H1 (cell line): ENCODE measurements around the gene MAPKAP1. TPM values are rescaled to one million over a fixed set of nuclear protein-coding genes. Genes with fewer than 3 reads are reported as not detected.

ENCODE experiments used
- CTCF ChIA-PET: fragments of 300-600 bp; sonication (Branson Sonifier 250); formaldehyde crosslinking; loops from one replicate; lab custom pipeline; 2021; ENCODE audit not compliant: partially characterized antibody; lab: Charles Lee
- POLR2A ChIA-PET: fragments of 300-600 bp; sonication (Branson Sonifier 250); formaldehyde crosslinking; loops from one replicate; lab custom pipeline; 2021; ENCODE audit warnings: inconsistent platforms; ENCODE audit not compliant: partially characterized antibody; lab: Charles Lee
- DNase-seq, 2 experiments: peaks; one replicate each; pipeline versions ENCODE4 v3.0.0 to v3.0.0-alpha.2; 2010 to 2022; ENCODE audit warnings: low spot score in 2 of 2, low read depth in 1 of 2, mixed read lengths in 1 of 2
- FAIRE-seq: peaks from 2 replicates; lab custom pipeline; 2011; peaks lifted over from hg19 to GRCh38; lab: Jason Lieb, UNC
- H2AFZ ChIP-seq: 2 replicates; pipeline ENCODE4 v1.8.1; 2012; ENCODE audit warnings: low read length, inconsistent platforms
- H2AK5ac ChIP-seq: 2 replicates; pipeline ENCODE4 v1.6.1; 2013; ENCODE audit warnings: low read depth, low read length
- H2BK120ac ChIP-seq: replicated peaks from 2 replicates; pipeline ENCODE3; 2013; ENCODE audit warnings: low read depth, low read length, inconsistent platforms
- H2BK12ac ChIP-seq: 2 replicates; pipeline ENCODE4 v1.6.1; 2013; ENCODE audit warnings: low read depth, low read length
- H2BK15ac ChIP-seq: 2 replicates; pipeline ENCODE4 v1.6.1; 2013; ENCODE audit warnings: low read length
- H2BK20ac ChIP-seq: 2 replicates; pipeline ENCODE4 v1.6.1; 2013; ENCODE audit warnings: low read length
- H2BK5ac ChIP-seq: 2 replicates; pipeline ENCODE4 v1.6.1; 2013; ENCODE audit warnings: low read depth, low read length
- H3K14ac ChIP-seq: 2 replicates; pipeline ENCODE4 v1.6.1; 2013; ENCODE audit warnings: inconsistent platforms; ENCODE audit not compliant: insufficient read length
- H3K18ac ChIP-seq: 2 replicates; pipeline ENCODE4 v1.6.1; 2013; ENCODE audit warnings: low read length; ENCODE audit errors: extremely low read depth
- H3K23ac ChIP-seq: 2 replicates; pipeline ENCODE4 v1.6.1; 2013; ENCODE audit warnings: inconsistent platforms; ENCODE audit not compliant: insufficient read length
- H3K23me2 ChIP-seq: 2 replicates; pipeline ENCODE4 v1.6.1; 2013; ENCODE audit warnings: low read depth, low read length
- H3K27ac ChIP-seq: 2 replicates; pipeline ENCODE4 v1.6.1; 2011; ENCODE audit warnings: low read depth, low read length, inconsistent platforms
- H3K27me3 ChIP-seq, 4 experiments: replicated peaks in 1 of 4; 1 replicate in 1 of 4; 2 replicates in 3 of 4; pipeline versions ENCODE4 v1.6.1 to v1.8.1; 2011 to 2013; ENCODE audit warnings: low read length in 3 of 4, mild to moderate bottlenecking in 3 of 4, inconsistent platforms in 2 of 4, mixed read lengths in 2 of 4, moderate library complexity in 1 of 4; ENCODE audit not compliant: control insufficient read depth in 3 of 4, insufficient read depth in 3 of 4; ENCODE audit errors: extremely low read depth in 1 of 4
- H3K36me3 ChIP-seq, 4 experiments: 2 replicates each; pipeline versions ENCODE4 v1.6.1 to v1.8.1; 2011 to 2013; ENCODE audit warnings: mild to moderate bottlenecking in 4 of 4, low read length in 3 of 4, moderate library complexity in 2 of 4, control low read depth in 1 of 4, inconsistent platforms in 1 of 4; ENCODE audit not compliant: insufficient read depth in 4 of 4, control insufficient read depth in 2 of 4
- H3K4ac ChIP-seq: replicated peaks from 2 replicates; pipeline ENCODE3; 2013; ENCODE audit warnings: low read length, low read depth, mixed read lengths, inconsistent platforms; ENCODE audit not compliant: insufficient read length
- H3K4me1 ChIP-seq, 4 experiments: replicated peaks in 1 of 4; 1 replicate in 1 of 4; 2 replicates in 3 of 4; pipeline versions ENCODE4 v1.6.1 to v1.8.1; 2011 to 2013; ENCODE audit warnings: low read length in 3 of 4, inconsistent platforms in 2 of 4, mixed read lengths in 1 of 4; ENCODE audit not compliant: insufficient read depth in 4 of 4, control insufficient read depth in 3 of 4
- H3K4me2 ChIP-seq, 2 experiments: 2 replicates each; pipeline versions ENCODE4 v1.6.1 to v1.8.1; 2011 to 2013; ENCODE audit warnings: low read depth in 2 of 2, low read length in 2 of 2, control low read depth in 1 of 2, inconsistent platforms in 1 of 2, mild to moderate bottlenecking in 1 of 2; ENCODE audit not compliant: insufficient read depth in 1 of 2
- H3K4me3 ChIP-seq, 4 experiments: fragments of 200-600, 300-600 bp in 1 of 4; sonication (generic), shearing (Covaris generic), sonication (Bioruptor Twin) in 1 of 4; 2 replicates each; pipeline versions ENCODE4 v1.5.1 to v1.8.1; 2011 to 2016; ENCODE audit warnings: low read length in 4 of 4, low read depth in 3 of 4, control low read depth in 2 of 4, inconsistent platforms in 2 of 4, mild to moderate bottlenecking in 2 of 4, mixed read lengths in 1 of 4, moderate library complexity in 1 of 4; ENCODE audit not compliant: insufficient read depth in 2 of 4; ENCODE audit errors: extremely low read depth in 1 of 4
- H3K56ac ChIP-seq: replicated peaks from 2 replicates; pipeline ENCODE3; 2013; ENCODE audit warnings: low read depth, mild to moderate bottlenecking, mixed read lengths, low read length, inconsistent platforms; ENCODE audit not compliant: insufficient read length
- H3K79me1 ChIP-seq: 2 replicates; pipeline ENCODE4 v1.6.1; 2013; ENCODE audit warnings: low read depth, low read length, control low read depth
- H3K79me2 ChIP-seq, 2 experiments: 2 replicates each; pipeline versions ENCODE4 v1.6.1 to v1.8.1; 2012 to 2013; ENCODE audit warnings: low read length in 2 of 2, mild to moderate bottlenecking in 2 of 2, inconsistent platforms in 1 of 2; ENCODE audit not compliant: insufficient read depth in 2 of 2, control insufficient read depth in 1 of 2
- H3K9ac ChIP-seq, 4 experiments: replicated peaks in 1 of 4; 1 replicate in 1 of 4; 2 replicates in 3 of 4; pipeline versions ENCODE4 v1.6.1 to v1.8.1; 2011 to 2013; ENCODE audit warnings: low read depth in 3 of 4, low read length in 3 of 4, control low read depth in 2 of 4, mild to moderate bottlenecking in 2 of 4, moderate library complexity in 2 of 4, inconsistent platforms in 1 of 4; ENCODE audit errors: extremely low read depth in 1 of 4
- H3K9me3 ChIP-seq, 2 experiments: 2 replicates each; pipeline versions ENCODE4 v1.6.1 to v1.8.1; 2012 to 2013; ENCODE audit warnings: mild to moderate bottlenecking in 2 of 2, moderate library complexity in 2 of 2, control low read depth in 1 of 2, inconsistent platforms in 1 of 2, low read depth in 1 of 2, low read length in 1 of 2, mixed read lengths in 1 of 2; ENCODE audit not compliant: insufficient read depth in 2 of 2
- H4K20me1 ChIP-seq, 2 experiments: replicated peaks in 1 of 2; 2 replicates each; pipeline versions ENCODE3 to v1.8.1; 2011 to 2013; ENCODE audit warnings: inconsistent platforms in 2 of 2, low read length in 2 of 2, mild to moderate bottlenecking in 1 of 2; ENCODE audit not compliant: insufficient read depth in 2 of 2, control insufficient read depth in 1 of 2
- H4K5ac ChIP-seq: 2 replicates; pipeline ENCODE4 v1.6.1; 2013; ENCODE audit warnings: low read length, low read depth, mixed read lengths, inconsistent platforms; ENCODE audit not compliant: insufficient read length
- H4K8ac ChIP-seq: 2 replicates; pipeline ENCODE4 v1.8.0; 2013; ENCODE audit warnings: mild to moderate bottlenecking, moderate library complexity, low read length, inconsistent platforms; ENCODE audit not compliant: insufficient read depth; ENCODE audit errors: extremely low read depth
- H4K91ac ChIP-seq: replicated peaks from 2 replicates; pipeline ENCODE3; 2013; ENCODE audit warnings: low read length, mixed read lengths, inconsistent platforms; ENCODE audit not compliant: insufficient read length
- BCL11A ChIP-seq, 2 experiments: IDR thresholded peaks; one replicate each; pipeline ENCODE4 v1.6.1; 2011; ENCODE audit warnings: low read depth in 2 of 2, low read length in 2 of 2, mild to moderate bottlenecking in 2 of 2
- CEBPB ChIP-seq: IDR thresholded peaks from 2 replicates; pipeline ENCODE4 v1.6.1; 2012; ENCODE audit warnings: low read depth, low read length
- CTBP2 ChIP-seq: IDR thresholded peaks from 2 replicates; pipeline ENCODE4 v1.7.0; 2011; ENCODE audit warnings: borderline replicate concordance, mild to moderate bottlenecking, moderate library complexity, mixed read lengths, low read length; ENCODE audit not compliant: insufficient read depth, insufficient read length
- NANOG ChIP-seq: IDR thresholded peaks from 2 replicates; pipeline ENCODE4 v1.6.1; 2011; ENCODE audit warnings: low read length, low read depth, mild to moderate bottlenecking, inconsistent platforms; ENCODE audit not compliant: insufficient read depth, poor library complexity, severe bottlenecking
- NRF1 ChIP-seq: IDR thresholded peaks from 2 replicates; pipeline ENCODE4 v1.6.1; 2011; ENCODE audit warnings: mild to moderate bottlenecking, low read depth, low read length, improper control_type of control experiment
- PHF8 ChIP-seq: fragments of 200-600 bp; sonication (generic); conservative IDR thresholded peaks from 2 replicates; pipeline ENCODE4 v1.7.1; 2012; ENCODE audit warnings: low read depth, mild to moderate bottlenecking, inconsistent platforms, low read length, moderate library complexity
- SUZ12 ChIP-seq: fragments of 200-600 bp; sonication (generic); IDR thresholded peaks from 2 replicates; pipeline ENCODE4 v1.6.1; 2012; ENCODE audit warnings: mild to moderate bottlenecking, inconsistent platforms, low read length, moderate library complexity, mixed read lengths
- TBP ChIP-seq: IDR thresholded peaks from 2 replicates; pipeline ENCODE4 v1.6.1; 2011; ENCODE audit warnings: low read depth, low read length, improper control_type of control experiment
- whole genome bisulfite sequencing, 2 experiments: shearing (Covaris generic) in 1 of 2; methylation state at CpG; one replicate each; pipeline versions ENCODE4 v1.1.6 to v1.1.7; 2013 to 2015; ENCODE audit warnings: low lambda C conversion rate in 2 of 2, mixed read lengths in 2 of 2, inconsistent platforms in 1 of 2, low coverage in 1 of 2, missing lambda C conversion rate in 1 of 2; ENCODE audit not compliant: insufficient replicate concordance in 2 of 2, insufficient coverage in 1 of 2, insufficient read length in 1 of 2; ENCODE audit errors: extremely low coverage in 1 of 2, missing lambda C conversion rate in 1 of 2; 5-methylcytosine and 5-hydroxymethylcytosine counted together
- polyA plus RNA-seq, 7 experiments: library from polyadenylated mRNA; depleted of rRNA in 3 of 7; stranded (reverse) in 5 of 7; unstranded in 2 of 7; fragments of >200 nt in 5 of 7; fragments of 200-250 nt in 2 of 7; gene quantifications; 1 replicate in 5 of 7; 2 replicates in 1 of 7; 4 replicates in 1 of 7; pipeline versions ENCODE4 v1.2.1 to v1.2.3, GENCODE V29; 2011 to 2013; ENCODE audit warnings: missing spikeins in 2 of 7, mixed read lengths in 2 of 7
- total RNA-seq: library from RNA; stranded (reverse); fragmentation: NEBNext Ultra II Directional; extraction: Animal tissue kit (Norgen Biotek cat#: 25700); gene quantifications from 2 replicates; pipeline ENCODE4 v1.2.1, GENCODE V29; 2021
- TF ChIP-seq, protein P1 (sequence below): IDR thresholded peaks from 2 replicates; pipeline ENCODE4 v1.6.1; 2012; ENCODE audit warnings: low read length, inconsistent platforms

The MAPKAP1 gene
- total and polyA plus RNA-seq, 2 of the 8 experiments (the other 6 are each of a cell fraction or from before 2014, with no cell fraction given) = 79.2 to 140 TPM

DNA sequence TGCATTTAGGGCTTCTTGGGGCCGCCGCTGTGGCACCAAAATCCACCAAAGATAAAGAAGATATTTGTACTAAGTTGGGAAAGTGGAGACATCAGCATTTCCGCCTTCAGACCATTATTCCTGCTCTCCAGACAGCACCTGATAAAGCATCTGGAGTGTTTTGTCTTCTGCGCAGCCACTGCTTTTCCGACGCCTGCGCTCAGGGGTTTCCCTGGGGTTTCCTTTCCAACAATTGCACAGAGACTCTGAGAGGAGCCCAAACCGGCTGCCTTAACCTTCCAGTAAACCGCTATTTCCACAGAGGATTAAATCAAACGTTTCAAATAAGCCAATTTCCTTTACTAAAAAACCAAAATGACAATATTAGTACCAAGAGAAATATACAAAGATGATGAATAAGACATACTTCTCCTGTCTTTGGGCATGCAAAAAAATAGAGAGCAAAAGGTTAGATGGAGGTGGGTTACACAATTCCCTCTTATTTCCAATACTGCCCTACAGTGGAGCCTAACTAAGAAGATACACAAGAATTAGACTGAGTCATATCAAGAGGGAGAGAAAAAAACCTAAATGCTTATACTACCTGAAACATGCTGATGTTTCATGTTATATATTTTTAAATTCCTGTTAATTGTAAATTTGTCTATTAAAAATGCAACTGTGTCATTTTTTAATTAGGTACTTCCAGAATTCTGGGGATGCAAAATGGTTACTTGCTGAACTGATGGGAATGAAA lies 98.4 kb downstream of the MAPKAP1 start:
- Histone ChIP-seq H2BK120ac (no peak overlapping the region), H3K36me3 (no peaks in the 10 kb centered on the region), H3K9me3 (no peaks in the 10 kb centered on the region), H3K4ac (no peak overlapping the region), H3K23ac (no peak overlapping the region), H3K27ac (no peak overlapping the region), H3K9ac (no peak overlapping the region), H3K27me3 (no peaks in the 10 kb centered on the region), H2AFZ (no peak overlapping the region), H3K4me2 (no peak overlapping the region), H2BK5ac (no peak overlapping the region), H3K4me1 (peaks cover 0 to 9% (median 5%) of the 10 kb centered on the region in 4 experiments; a peak in 4 of 7 replicates), H4K8ac (no peak overlapping the region), H3K56ac (no peak overlapping the region), H3K79me2 (peaks cover 0 to 56% of the 10 kb centered on the region in 2 experiments), H3K14ac (no peak overlapping the region), H2BK15ac (no peak overlapping the region), H4K5ac (no peak overlapping the region), H2AK5ac (no peak overlapping the region), H2BK20ac (no peak overlapping the region), H3K4me3 (no peak overlapping the region), H4K20me1 (peaks cover 0 to 1% of the 10 kb centered on the region in 2 experiments), H3K18ac (no peak overlapping the region), H3K23me2 (no peaks in the 10 kb centered on the region), H3K79me1 (peaks cover 3% of the 10 kb centered on the region; the same call in 1 of the 2 replicates), H4K91ac (no peak overlapping the region), H2BK12ac (no peak overlapping the region)
- FAIRE-seq (no peak), DNase-seq (no peak)
- POLR2A ChIA-PET = interaction anchor here (0.9 kb wide), 1 partner anchor 10 kb away, joined by 4 read pairs; no protein-coding TSS in a partner anchor
- CTCF ChIA-PET = interaction anchor here (0.6 to 1.5 kb wide), 3 partner anchors 22 to 142 kb away, joined by 3 read pairs; no protein-coding TSS in a partner anchor
- WGBS, 2 experiments = 70% methylated on average over 10 of the region's 10 CpGs; no CpG with 5 or more reads in 1 of the 2 experiments
- no peak for TF ChIP-seq TBP
- TF ChIP-seq, protein P1, sequence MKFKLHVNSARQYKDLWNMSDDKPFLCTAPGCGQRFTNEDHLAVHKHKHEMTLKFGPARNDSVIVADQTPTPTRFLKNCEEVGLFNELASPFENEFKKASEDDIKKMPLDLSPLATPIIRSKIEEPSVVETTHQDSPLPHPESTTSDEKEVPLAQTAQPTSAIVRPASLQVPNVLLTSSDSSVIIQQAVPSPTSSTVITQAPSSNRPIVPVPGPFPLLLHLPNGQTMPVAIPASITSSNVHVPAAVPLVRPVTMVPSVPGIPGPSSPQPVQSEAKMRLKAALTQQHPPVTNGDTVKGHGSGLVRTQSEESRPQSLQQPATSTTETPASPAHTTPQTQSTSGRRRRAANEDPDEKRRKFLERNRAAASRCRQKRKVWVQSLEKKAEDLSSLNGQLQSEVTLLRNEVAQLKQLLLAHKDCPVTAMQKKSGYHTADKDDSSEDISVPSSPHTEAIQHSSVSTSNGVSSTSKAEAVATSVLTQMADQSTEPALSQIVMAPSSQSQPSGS = no peak
- TF ChIP-seq CEBPB = no peak
- no peak for TF ChIP-seq NRF1
- TF ChIP-seq PHF8 = no peak
- no peak for TF ChIP-seq SUZ12
- no peak for TF ChIP-seq CTBP2
- no peak for TF ChIP-seq NANOG
- TF ChIP-seq BCL11A (IDR thresholded peaks at IDR 0.05; ENCODE audit: low read depth in 2 of 2, low read length in 2 of 2) = no peak
